Measurements from ENCODE around the gene ULK3. TPM values are rescaled to one million over a fixed set of nuclear protein-coding genes. Genes with fewer than 3 reads are reported as not detected.

Gene ULK3
- polyA plus RNA-seq, 2 donors = 68.8 to 143 TPM

- no peaks in the 10 kb centered on the region for H3K27me3 ChIP-seq (ENCODE audit: control insufficient read depth in 1 of 2, insufficient read depth in 2 of 2, low read length in 2 of 2)
- H3K27ac ChIP-seq (ENCODE audit: low read depth in 2 of 2, low read length in 1 of 2) = peak overlapping the region; percentile 4 to 19
- H3K9me3 ChIP-seq (ENCODE audit: control insufficient read depth in 2 of 2, insufficient read depth in 1 of 2, low read depth in 1 of 2, low read length in 1 of 2) = no peaks in the 10 kb centered on the region
- H3K4me1 ChIP-seq (ENCODE audit: control insufficient read depth in 2 of 2, insufficient read depth in 2 of 2, low read length in 1 of 2) = peaks cover 0 to 5% of the 10 kb centered on the region in 2 donors
- WGBS, 2 donors = 54 to 66% methylated on average over 5 of the region's 5 CpGs
- peaks cover 16 to 19% of the 10 kb centered on the region in 2 donors for H3K36me3 ChIP-seq (ENCODE audit: control insufficient read depth in 2 of 2, insufficient read depth in 2 of 2, low read length in 1 of 2)
- no peak overlapping the region for H3K4me3 ChIP-seq (ENCODE audit: low read depth in 1 of 2, low read length in 2 of 2)
These were observed 14.2 kb upstream of the ULK3 start for GRCh38 chr15:74857082-74857655.

DNA sequence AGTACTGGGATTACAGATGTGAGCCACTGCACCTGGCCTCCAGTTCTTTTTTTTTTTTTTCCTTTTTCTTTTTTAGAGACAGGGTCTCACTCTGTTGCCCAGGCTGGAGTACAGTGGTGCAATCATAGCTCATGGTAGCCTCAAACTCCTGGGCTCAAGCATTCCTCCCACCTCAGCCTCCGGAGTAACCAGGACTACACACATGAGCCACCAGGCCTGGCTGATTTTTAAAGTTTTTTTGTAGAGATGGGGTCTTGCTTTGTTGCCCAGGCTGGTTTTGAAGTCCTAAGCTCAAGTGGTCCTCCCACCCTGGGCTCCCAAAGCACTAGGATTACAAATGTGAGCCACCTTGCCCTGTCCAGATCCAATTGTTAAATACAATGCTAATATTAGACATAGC is 13.6 kb upstream of the ULK3 start:
- peaks cover 0 to 5% of the 10 kb centered on the region in 2 donors for H3K4me1 ChIP-seq (ENCODE audit: control insufficient read depth in 2 of 2, insufficient read depth in 2 of 2, low read length in 1 of 2)
- no peaks in the 10 kb centered on the region for H3K9me3 ChIP-seq (ENCODE audit: control insufficient read depth in 2 of 2, insufficient read depth in 1 of 2, low read depth in 1 of 2, low read length in 1 of 2)
- H3K36me3 ChIP-seq (ENCODE audit: control insufficient read depth in 2 of 2, insufficient read depth in 2 of 2, low read length in 1 of 2) = peaks cover 17 to 25% of the 10 kb centered on the region in 2 donors
- no peak overlapping the region for H3K27ac ChIP-seq (ENCODE audit: low read depth in 2 of 2, low read length in 1 of 2)
- H3K27me3 ChIP-seq (ENCODE audit: control insufficient read depth in 1 of 2, insufficient read depth in 2 of 2, low read length in 2 of 2) = no peaks in the 10 kb centered on the region
- 100% methylated on average over 1 of the region's 1 CpG for WGBS, 2 donors
- H3K4me3 ChIP-seq (ENCODE audit: low read depth in 1 of 2, low read length in 2 of 2) = no peak overlapping the region

DNA sequence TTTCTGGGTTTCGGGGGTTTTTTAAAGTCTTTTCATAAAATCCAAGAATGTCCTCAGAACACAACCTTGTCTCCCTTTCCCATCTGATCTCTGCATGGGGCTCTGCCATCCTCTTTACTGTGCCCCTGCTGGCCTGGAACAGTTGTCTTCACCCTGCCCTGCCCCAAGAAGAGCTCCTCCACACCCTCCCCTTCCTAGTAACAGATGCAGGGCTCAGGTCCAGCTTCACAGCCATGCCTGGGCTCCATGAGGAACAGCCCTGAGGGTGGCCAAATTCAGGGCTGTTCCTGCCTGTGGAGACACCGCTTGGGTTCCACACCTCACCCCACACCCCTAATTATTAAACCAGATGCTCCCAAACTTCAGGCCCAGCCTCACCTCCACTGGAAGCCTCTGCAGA is 12.9 kb upstream of the ULK3 start:
- peaks cover 0 to 3% of the 10 kb centered on the region in 2 donors for H3K4me1 ChIP-seq (ENCODE audit: control insufficient read depth in 2 of 2, insufficient read depth in 2 of 2, low read length in 1 of 2)
- H3K27me3 ChIP-seq (ENCODE audit: control insufficient read depth in 1 of 2, insufficient read depth in 2 of 2, low read length in 2 of 2) = no peaks in the 10 kb centered on the region
- H3K27ac ChIP-seq (ENCODE audit: low read depth in 2 of 2, low read length in 1 of 2) = peak overlapping the region in 1 of 2 donors; percentile 43
- WGBS, 2 donors = 81 to 89% methylated on average over 2 of the region's 2 CpGs
- no peaks in the 10 kb centered on the region for H3K9me3 ChIP-seq (ENCODE audit: control insufficient read depth in 2 of 2, insufficient read depth in 1 of 2, low read depth in 1 of 2, low read length in 1 of 2)
- peaks cover 24 to 31% of the 10 kb centered on the region in 2 donors for H3K36me3 ChIP-seq (ENCODE audit: control insufficient read depth in 2 of 2, insufficient read depth in 2 of 2, low read length in 1 of 2)
- no peak overlapping the region for H3K4me3 ChIP-seq (ENCODE audit: low read depth in 1 of 2, low read length in 2 of 2)

GRCh38 chr15:74854453-74855022 is 11.6 kb upstream of the ULK3 start:
- Histone ChIP-seq H3K4me3 (ENCODE audit: low read depth in 1 of 2, low read length in 2 of 2) (no peak overlapping the region), H3K27ac (ENCODE audit: low read depth in 2 of 2, low read length in 1 of 2) (no peak overlapping the region), H3K36me3 (ENCODE audit: control insufficient read depth in 2 of 2, insufficient read depth in 2 of 2, low read length in 1 of 2) (peaks cover 26 to 43% of the 10 kb centered on the region in 2 donors), H3K27me3 (ENCODE audit: control insufficient read depth in 1 of 2, insufficient read depth in 2 of 2, low read length in 2 of 2) (no peaks in the 10 kb centered on the region), H3K9me3 (ENCODE audit: control insufficient read depth in 2 of 2, insufficient read depth in 1 of 2, low read depth in 1 of 2, low read length in 1 of 2) (no peaks in the 10 kb centered on the region), H3K4me1 (ENCODE audit: control insufficient read depth in 2 of 2, insufficient read depth in 2 of 2, low read length in 1 of 2) (peaks cover 0 to 3% of the 10 kb centered on the region in 2 donors)
- WGBS, 2 donors = 95 to 98% methylated on average over 13 of the region's 13 CpGs

DNA sequence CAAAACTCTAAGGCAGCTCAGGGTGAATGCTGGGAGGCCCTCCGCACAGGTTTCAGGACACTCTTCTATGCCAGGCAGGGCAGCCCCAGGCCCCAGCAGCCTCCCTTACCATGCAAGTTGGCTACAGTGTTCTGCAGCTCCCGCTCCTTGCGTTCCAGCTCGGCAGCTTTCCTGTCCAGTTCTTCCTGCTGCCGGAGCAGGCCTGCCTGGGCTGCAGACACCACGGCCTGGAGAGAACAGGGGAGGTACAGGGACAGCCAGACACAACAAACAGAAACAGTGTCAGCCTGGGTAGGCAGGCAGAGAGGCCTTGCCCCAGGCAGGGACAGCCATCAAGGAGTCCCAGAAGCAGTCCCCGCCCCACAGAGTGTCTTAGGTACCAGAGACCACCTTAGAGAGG is 9.0 kb upstream of the ULK3 start:
- Histone ChIP-seq H3K9me3 (ENCODE audit: control insufficient read depth in 2 of 2, insufficient read depth in 1 of 2, low read depth in 1 of 2, low read length in 1 of 2) (no peaks in the 10 kb centered on the region), H3K27ac (ENCODE audit: low read depth in 2 of 2, low read length in 1 of 2) (no peak overlapping the region), H3K4me3 (ENCODE audit: low read depth in 1 of 2, low read length in 2 of 2) (no peak overlapping the region), H3K36me3 (ENCODE audit: control insufficient read depth in 2 of 2, insufficient read depth in 2 of 2, low read length in 1 of 2) (peaks cover 26 to 59% of the 10 kb centered on the region in 2 donors), H3K4me1 (ENCODE audit: control insufficient read depth in 2 of 2, insufficient read depth in 2 of 2, low read length in 1 of 2) (peaks cover 0 to 2% of the 10 kb centered on the region in 2 donors), H3K27me3 (ENCODE audit: control insufficient read depth in 1 of 2, insufficient read depth in 2 of 2, low read length in 2 of 2) (no peaks in the 10 kb centered on the region)
- WGBS, 2 donors = 94 to 96% methylated on average over 7 of the region's 7 CpGs

DNA sequence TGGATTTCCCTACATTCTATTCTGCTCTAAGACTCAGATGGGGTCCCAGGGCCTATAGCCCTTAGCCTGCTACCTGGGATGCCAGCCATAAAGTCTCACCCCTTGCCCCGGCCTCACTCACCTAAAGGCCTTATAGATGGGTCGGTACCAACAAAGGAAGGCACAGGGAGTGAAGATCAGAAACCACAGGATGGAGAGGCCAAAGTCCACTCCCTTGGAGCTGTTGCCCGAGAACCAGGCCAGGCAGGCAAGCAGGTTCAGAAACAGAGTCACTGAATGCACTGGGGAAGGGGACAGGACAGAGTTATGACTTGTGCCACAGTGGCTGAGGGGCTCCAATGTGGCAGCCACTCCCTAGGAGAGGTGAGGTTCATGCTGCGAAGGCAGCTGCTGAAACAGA is 7.4 kb upstream of the ULK3 start:
- H3K36me3 ChIP-seq (ENCODE audit: control insufficient read depth in 2 of 2, insufficient read depth in 2 of 2, low read length in 1 of 2) = peaks cover 26 to 61% of the 10 kb centered on the region in 2 donors

GRCh38 chr15:74847432-74847831 is 4.5 kb upstream of the ULK3 start:
- H3K9me3 ChIP-seq (ENCODE audit: control insufficient read depth in 2 of 2, insufficient read depth in 1 of 2, low read depth in 1 of 2, low read length in 1 of 2) = no peaks in the 10 kb centered on the region
- no peaks in the 10 kb centered on the region for H3K27me3 ChIP-seq (ENCODE audit: control insufficient read depth in 1 of 2, insufficient read depth in 2 of 2, low read length in 2 of 2)
- WGBS, 2 donors = 74 to 78% methylated on average over 3 of the region's 3 CpGs
- H3K4me1 ChIP-seq (ENCODE audit: control insufficient read depth in 2 of 2, insufficient read depth in 2 of 2, low read length in 1 of 2) = peaks cover 2 to 15% of the 10 kb centered on the region in 2 donors
- H3K4me3 ChIP-seq (ENCODE audit: low read depth in 1 of 2, low read length in 2 of 2) = no peak overlapping the region
- H3K36me3 ChIP-seq (ENCODE audit: control insufficient read depth in 2 of 2, insufficient read depth in 2 of 2, low read length in 1 of 2) = peaks cover 11 to 50% of the 10 kb centered on the region in 2 donors
- peak overlapping the region; percentile 25 to 74 for H3K27ac ChIP-seq (ENCODE audit: low read depth in 2 of 2, low read length in 1 of 2)

More for the DNA sequence above, 7.4 kb upstream of the ULK3 start:
- no peaks in the 10 kb centered on the region for H3K9me3 ChIP-seq (ENCODE audit: control insufficient read depth in 2 of 2, insufficient read depth in 1 of 2, low read depth in 1 of 2, low read length in 1 of 2)
- peaks cover 0 to 2% of the 10 kb centered on the region in 2 donors for H3K4me1 ChIP-seq (ENCODE audit: control insufficient read depth in 2 of 2, insufficient read depth in 2 of 2, low read length in 1 of 2)
- WGBS, 2 donors = 91 to 96% methylated on average over 4 of the region's 4 CpGs
- H3K27me3 ChIP-seq (ENCODE audit: control insufficient read depth in 1 of 2, insufficient read depth in 2 of 2, low read length in 2 of 2) = no peaks in the 10 kb centered on the region
- H3K4me3 ChIP-seq (ENCODE audit: low read depth in 1 of 2, low read length in 2 of 2) = no peak overlapping the region
- H3K27ac ChIP-seq (ENCODE audit: low read depth in 2 of 2, low read length in 1 of 2) = no peak overlapping the region

DNA sequence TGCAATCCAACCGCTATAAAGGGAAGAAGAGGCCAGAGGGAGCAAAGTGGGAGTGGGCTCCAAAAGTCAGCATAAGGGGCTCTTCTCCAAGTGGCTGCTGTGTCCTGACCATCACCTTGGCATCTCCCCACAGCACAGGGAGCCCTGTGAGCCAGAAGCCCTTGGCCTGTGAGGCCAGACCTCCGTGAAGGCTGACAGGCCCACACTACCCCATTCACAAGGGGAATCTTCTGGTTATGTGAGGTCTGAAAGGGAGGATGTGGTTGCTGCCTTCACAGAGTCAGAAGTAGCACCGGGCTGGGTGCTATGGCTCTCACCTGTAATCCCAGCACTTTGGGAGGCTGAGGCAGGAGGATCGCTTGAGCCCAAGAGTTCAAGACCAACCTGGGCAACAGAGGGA is 2.6 kb upstream of the ULK3 start:
- peak overlapping the region; percentile 67 to 96 for H3K27ac ChIP-seq (ENCODE audit: low read depth in 2 of 2, low read length in 1 of 2)
- no peaks in the 10 kb centered on the region for H3K27me3 ChIP-seq (ENCODE audit: control insufficient read depth in 1 of 2, insufficient read depth in 2 of 2, low read length in 2 of 2)
- 78 to 81% methylated on average over 4 of the region's 4 CpGs for whole genome bisulfite sequencing, 2 donors
- H3K4me1 ChIP-seq (ENCODE audit: control insufficient read depth in 2 of 2, insufficient read depth in 2 of 2, low read length in 1 of 2) = peaks cover 2 to 21% of the 10 kb centered on the region in 2 donors
- no peaks in the 10 kb centered on the region for H3K9me3 ChIP-seq (ENCODE audit: control insufficient read depth in 2 of 2, insufficient read depth in 1 of 2, low read depth in 1 of 2, low read length in 1 of 2)
- peaks cover 3 to 38% of the 10 kb centered on the region in 2 donors for H3K36me3 ChIP-seq (ENCODE audit: control insufficient read depth in 2 of 2, insufficient read depth in 2 of 2, low read length in 1 of 2)
- no peak overlapping the region for H3K4me3 ChIP-seq (ENCODE audit: low read depth in 1 of 2, low read length in 2 of 2)

DNA sequence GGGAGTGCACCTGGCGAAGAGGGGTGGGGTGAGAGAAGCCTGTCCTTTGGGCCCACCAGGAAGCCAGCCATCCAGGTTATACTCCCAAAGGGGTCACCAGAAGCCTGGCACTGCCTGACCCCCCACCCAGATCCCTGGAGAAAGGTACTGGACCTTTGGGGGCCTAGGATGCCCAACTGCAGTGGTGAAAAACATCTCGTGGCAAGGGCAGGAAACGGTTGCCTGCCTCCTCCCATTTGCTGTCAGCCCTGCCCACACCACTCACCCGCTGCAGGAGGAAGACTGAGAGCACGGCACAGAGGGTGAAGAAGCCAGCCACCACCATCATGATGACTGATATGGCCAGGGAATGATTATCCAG is 2.2 kb upstream of the ULK3 start:
- Histone ChIP-seq H3K27ac (ENCODE audit: low read depth in 2 of 2, low read length in 1 of 2) (peak overlapping the region; percentile 91 to 96), H3K4me1 (ENCODE audit: control insufficient read depth in 2 of 2, insufficient read depth in 2 of 2, low read length in 1 of 2) (peaks cover 2 to 21% of the 10 kb centered on the region in 2 donors), H3K4me3 (ENCODE audit: low read depth in 1 of 2, low read length in 2 of 2) (no peak overlapping the region), H3K36me3 (ENCODE audit: control insufficient read depth in 2 of 2, insufficient read depth in 2 of 2, low read length in 1 of 2) (peaks cover 0 to 35% of the 10 kb centered on the region in 2 donors), H3K27me3 (ENCODE audit: control insufficient read depth in 1 of 2, insufficient read depth in 2 of 2, low read length in 2 of 2) (no peaks in the 10 kb centered on the region), H3K9me3 (ENCODE audit: control insufficient read depth in 2 of 2, insufficient read depth in 1 of 2, low read depth in 1 of 2, low read length in 1 of 2) (no peaks in the 10 kb centered on the region)
- WGBS, 2 donors = 61 to 63% methylated on average over 5 of the region's 5 CpGs

All from esophagus (tissue), 2 donors.